ENCODE data around the gene TSPYL6. TPM values are rescaled to one million over a fixed set of nuclear protein-coding genes. Genes with fewer than 3 reads are reported as not detected.
"Not testable (repeated sequence)": the region's sequence is repeated elsewhere in the genome, so short reads cannot be mapped to it uniquely, and the experiment has no call there.

Gene TSPYL6
- polyA plus RNA-seq, 2 of the 4 experiments (the other 2 are of a cell fraction), result not detected

GRCh38 chr2:54295911-54296310, 39.9 kb upstream of the TSPYL6 start:
- FAIRE-seq (no peak), DNase-seq (ENCODE audit: low read depth in 1 of 2, low spot score in 1 of 2) (no peak), ATAC-seq (no peak)
- Histone ChIP-seq H3K4me2 (no peak overlapping the region), H3K4me1 (0 out of 3 replicates have a peak, but pooled peaks cover 3% of the 10 kb centered on the region), H3K4me3 (no peak overlapping the region), H3K9me3 (no peaks in the 10 kb centered on the region), H3K27ac (no peak overlapping the region)
- ChIA-PET CTCF (no interaction called here), POLR2A (no interaction called here)
- WGBS (ENCODE audit: missing lambda C conversion rate), result 60% methylated on average over 5 of the region's 5 CpGs
- TF ChIP-seq KDM5A (IDR thresholded peaks at IDR 0.05) (no peak), ELK1 (IDR thresholded peaks at IDR 0.05; ENCODE audit: low read depth, low read length) (no peak), CBX2 (IDR thresholded peaks at IDR 0.05; ENCODE audit: borderline replicate concordance, low read depth) (no peak), HDAC2 (IDR thresholded peaks at IDR 0.05) (no peak), POLR2A (IDR thresholded peaks at IDR 0.05; ENCODE audit: low read length) (no peak), RAD21 (conservative IDR thresholded peaks at IDR 0.05 in 1 of 2, IDR thresholded peaks at IDR 0.05 in 1 of 2) (no peak), JUNB (IDR thresholded peaks at IDR 0.05) (no peak), RNF2 (IDR thresholded peaks at IDR 0.05; ENCODE audit: borderline replicate concordance, low read depth) (no peak), SREBF2 (IDR thresholded peaks at IDR 0.05) (no peak), MAZ (IDR thresholded peaks at IDR 0.05; ENCODE audit: borderline replicate concordance, low read depth, low read length) (no peak), SMC3 (IDR thresholded peaks at IDR 0.05) (no peak), KDM1A (IDR thresholded peaks at IDR 0.05; ENCODE audit: low read depth) (no peak), MYC (IDR thresholded peaks at IDR 0.05; ENCODE audit: borderline replicate concordance, low read length) (no peak)

- H3K4me1 ChIP-seq; H3K27ac ChIP-seq; H3K4me3 ChIP-seq; CTCF ChIA-PET; POLR2A ChIA-PET; FAIRE-seq; H3K9me3 ChIP-seq; ATAC-seq; H3K4me2 ChIP-seq; DNase-seq (ENCODE audit: low read depth in 1 of 2, low spot score in 1 of 2): not testable (repeated sequence)
- WGBS (ENCODE audit: missing lambda C conversion rate), result 91% methylated on average over 2 of the region's 2 CpGs
Measured at GRCh38 chr2:54294665-54295064, 38.6 kb upstream of the TSPYL6 start.

GRCh38 chr2:54290356-54291025, 34.5 kb upstream of the TSPYL6 start:
- TF ChIP-seq RARB (CRISPR knock-in tag; IDR thresholded peaks at IDR 0.05), result no peak
- TF ChIP-seq RFX5 (IDR thresholded peaks at IDR 0.05), result no peak
- TF ChIP-seq EHMT2 (IDR thresholded peaks at IDR 0.05; ENCODE audit: low read depth), result no peak
- TF ChIP-seq EHF (CRISPR knock-in tag; IDR thresholded peaks at IDR 0.05), result no peak
- TF ChIP-seq TFCP2L1 (CRISPR knock-in tag; IDR thresholded peaks at IDR 0.05), result no peak
- no peak for TF ChIP-seq CHD4 (IDR thresholded peaks at IDR 0.05; ENCODE audit: borderline replicate concordance)
- no peak for TF ChIP-seq E2F6 (IDR thresholded peaks at IDR 0.05; ENCODE audit: borderline replicate concordance, low read depth)
- no peak for TF ChIP-seq CEBPB (IDR thresholded peaks at IDR 0.05)
- TF ChIP-seq SREBF2 (IDR thresholded peaks at IDR 0.05), result no peak
- no peak for TF ChIP-seq BHLHE40 (IDR thresholded peaks at IDR 0.05; ENCODE audit: low read depth, low read length)
- no peak for TF ChIP-seq ZFP36 (IDR thresholded peaks at IDR 0.05; ENCODE audit: borderline replicate concordance, partially characterized antibody)
- TF ChIP-seq POLR2AphosphoS2 (conservative IDR thresholded peaks at IDR 0.05; ENCODE audit: low read length), result no peak
- no peak for TF ChIP-seq TP53 (CRISPR knock-in tag; IDR thresholded peaks at IDR 0.05)
- no peak for TF ChIP-seq ZNF302 (CRISPR knock-in tag; IDR thresholded peaks at IDR 0.05)
- TF ChIP-seq NFE2L2 (conservative IDR thresholded peaks at IDR 0.05; ENCODE audit: low read length), result no peak
- no peak for TF ChIP-seq REST (IDR thresholded peaks at IDR 0.05)
- POLR2A ChIA-PET, result no interaction called here
- 63% methylated on average over 9 of the region's 9 CpGs for WGBS (ENCODE audit: missing lambda C conversion rate)
- no peak overlapping the region for H3K27ac ChIP-seq
- FAIRE-seq (no peak), ATAC-seq (no peak), DNase-seq (ENCODE audit: low read depth in 1 of 2, low spot score in 1 of 2) (no peak)
- H3K4me2 ChIP-seq, result no peak overlapping the region
- no peak overlapping the region for H3K4me3 ChIP-seq
- H3K4me1 ChIP-seq, result 0 out of 3 replicates have a peak, but pooled peaks cover 3% of the 10 kb centered on the region
- CTCF ChIA-PET, result interaction anchor here (1.5 kb wide), 1 partner anchor 10 kb away, joined by 3 read pairs; no protein-coding TSS in a partner anchor
- H3K9me3 ChIP-seq, result no peaks in the 10 kb centered on the region

Measured in A549 (cell line).